Activated B cell treated with CpG ODN at 0.5 μM for 24 hours (primary cell): ENCODE results near the gene TMEM9. TPM values are rescaled to one million over a fixed set of nuclear protein-coding genes. Genes with fewer than 3 reads are reported as not detected.

Source experiments
- ATAC-seq: fragments of 200-7000 bp; cut with Tn5 transposase; one replicate; pipeline ENCODE4 v1.10.0; 2021; ENCODE audit warnings: low read depth, mild to moderate bottlenecking, moderate library complexity
- CTCF ChIA-PET: fragments of 350-600 bp; sonication (Branson Sonifier 250); formaldehyde crosslinking; loops from one replicate; lab custom pipeline; 2021; ENCODE audit warnings: antibody characterized with exemption; lab: Charles Lee
- POLR2A ChIA-PET: fragments of 350-600 bp; sonication (Branson Sonifier 250); formaldehyde crosslinking; loops from one replicate; lab custom pipeline; 2021; ENCODE audit warnings: antibody characterized with exemption; lab: Charles Lee
- DNase-seq: peaks from one replicate; pipeline ENCODE4 v3.0.0; 2022
- H3K27ac Mint-ChIP-seq: one replicate; pipeline ENCODE4 v1.8.0; 2020; ENCODE audit warnings: mixed read lengths
- H3K27me3 Mint-ChIP-seq: one replicate; pipeline ENCODE4 v1.8.0; 2021; ENCODE audit warnings: mixed read lengths
- H3K36me3 Mint-ChIP-seq: one replicate; pipeline ENCODE4 v1.8.0; 2021; ENCODE audit warnings: low read depth, mixed read lengths
- H3K4me1 Mint-ChIP-seq: one replicate; pipeline ENCODE4 v1.8.0; 2021; ENCODE audit warnings: mixed read lengths
- H3K4me3 Mint-ChIP-seq: one replicate; pipeline ENCODE4 v1.8.0; 2020; ENCODE audit warnings: mild to moderate bottlenecking, mixed read lengths
- H3K9me3 Mint-ChIP-seq: one replicate; pipeline ENCODE4 v1.8.0; 2020; ENCODE audit warnings: mixed read lengths
- CTCF ChIP-seq: fragments of 200-600 bp; IDR thresholded peaks from one replicate; pipeline ENCODE4 v1.8.0; 2022; ENCODE audit warnings: antibody characterized with exemption, mild to moderate bottlenecking
- intact Hi-C: fragments of 100-400 bp; cut with micrococcal nuclease; formaldehyde crosslinking; loops from one replicate; pipeline ENCODE4 v1.15.1; 2024
- total RNA-seq: library from RNA; stranded (reverse); gene quantifications from 2 replicates; pipeline ENCODE4 v1.2.3, GENCODE V29; 2022

The TMEM9 gene
- total RNA-seq, 1 donor from 2014 or later = 19.0 TPM

- no peak for DNase-seq
Observed at GRCh38 chr1:201147396-201148015, 6.8 kb downstream of the TMEM9 start.

GRCh38 chr1:201146626-201147390, 7.5 kb downstream of the TMEM9 start:
- no peak overlapping the region for H3K4me3 Mint-ChIP-seq
- no peak overlapping the region for H3K27ac Mint-ChIP-seq
- ATAC-seq = no peak
- no peaks in the 10 kb centered on the region for H3K27me3 Mint-ChIP-seq
- H3K4me1 Mint-ChIP-seq = no peaks in the 10 kb centered on the region
- no peak for DNase-seq
- CTCF ChIA-PET = no interaction called here
- POLR2A ChIA-PET = interaction anchor here (0.6 kb wide), 1 partner anchor 1740 kb away, joined by 11 read pairs; no protein-coding TSS in a partner anchor
- intact Hi-C loops = no loop called here
- H3K36me3 Mint-ChIP-seq = peaks cover 75% of the 10 kb centered on the region
- TF ChIP-seq CTCF = no peak
- H3K9me3 Mint-ChIP-seq = no peaks in the 10 kb centered on the region

More at GRCh38 chr1:201147396-201148015, 6.8 kb downstream of the TMEM9 start:
- POLR2A ChIA-PET = no interaction called here
- Mint-ChIP-seq H3K27me3 (no peaks in the 10 kb centered on the region), H3K27ac (no peak overlapping the region), H3K4me1 (peaks cover under 1% of the 10 kb centered on the region), H3K4me3 (no peak overlapping the region), H3K9me3 (no peaks in the 10 kb centered on the region), H3K36me3 (peaks cover 69% of the 10 kb centered on the region)
- CTCF ChIA-PET = no interaction called here
- TF ChIP-seq CTCF = no peak
- no peak for ATAC-seq
- intact Hi-C loops = no loop called here

DNA sequence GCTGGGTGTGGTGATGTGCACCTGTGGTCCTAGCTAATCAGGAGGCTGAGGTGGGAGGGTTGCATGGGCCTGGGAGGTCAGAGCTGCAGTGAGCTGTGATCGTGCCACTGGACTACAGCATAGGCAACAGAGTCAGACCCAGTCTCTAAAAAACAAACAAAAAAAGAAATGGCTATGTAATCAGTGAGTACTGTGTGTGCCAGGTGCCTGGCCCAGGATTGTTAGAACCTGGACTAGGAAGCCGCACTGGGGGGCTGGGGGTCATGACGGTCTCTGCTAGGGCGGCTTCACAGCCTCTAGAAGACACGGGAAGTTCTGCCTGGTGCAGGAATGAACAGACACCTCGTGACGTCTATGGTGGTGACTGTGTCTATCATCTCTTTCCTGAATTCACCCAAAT, 8.5 kb downstream of the TMEM9 start:
- ChIA-PET POLR2A (no interaction called here), CTCF (no interaction called here)
- intact Hi-C loops = no loop called here
- DNase-seq (no peak), ATAC-seq (no peak)
- Mint-ChIP-seq H3K9me3 (no peaks in the 10 kb centered on the region), H3K36me3 (peaks cover 77% of the 10 kb centered on the region), H3K27ac (no peak overlapping the region), H3K27me3 (no peaks in the 10 kb centered on the region), H3K4me1 (no peaks in the 10 kb centered on the region), H3K4me3 (no peak overlapping the region)
- TF ChIP-seq CTCF = no peak

GRCh38 chr1:201145132-201145531, 9.1 kb downstream of the TMEM9 start:
- DNase-seq = no peak
- intact Hi-C loops = no loop called here

More at GRCh38 chr1:201145132-201145531, 9.1 kb downstream of the TMEM9 start:
- no peaks in the 10 kb centered on the region for H3K27me3 Mint-ChIP-seq
- H3K9me3 Mint-ChIP-seq = no peaks in the 10 kb centered on the region
- CTCF ChIA-PET = no interaction called here
- no peak overlapping the region for H3K4me3 Mint-ChIP-seq
- POLR2A ChIA-PET = no interaction called here
- no peak for ATAC-seq
- no peak for TF ChIP-seq CTCF
- H3K36me3 Mint-ChIP-seq = peaks cover 77% of the 10 kb centered on the region
- H3K27ac Mint-ChIP-seq = no peak overlapping the region
- H3K4me1 Mint-ChIP-seq = peaks cover 2% of the 10 kb centered on the region
